DOHH2 (cell line): ENCODE measurements around the gene CDH6.

Experiments
- CTCF ChIP-seq: fragments of 200-600 bp; sonication (generic); IDR thresholded peaks from one replicate; pipeline ENCODE4 v1.5.1; 2014; ENCODE audit warnings: antibody characterized with exemption, mild to moderate bottlenecking, low read depth, low read length; ENCODE audit not compliant: poor library complexity, severe bottlenecking
- EZH2phosphoT487 ChIP-seq: fragments of 200-600 bp; sonication (generic); IDR thresholded peaks from 2 replicates; pipeline ENCODE4 v1.6.1; 2017; ENCODE audit warnings: borderline replicate concordance, mild to moderate bottlenecking, antibody characterized with exemption, low read length, moderate library complexity, mixed read lengths

- TF ChIP-seq CTCF = no peak
- no peak for TF ChIP-seq EZH2phosphoT487
Measured at GRCh38 chr5:31187591-31187990, 5.9 kb upstream of the CDH6 start.
